Hematopoietic multipotent progenitor cell treated with erythropoietin and hydrocortisone succinate and interleukin-3 and kit ligand, for 8 days (in vitro differentiated cells): ENCODE results near the gene MATK.

Source experiments
- DNase-seq: peaks from one replicate; pipeline ENCODE4 v3.0.0-alpha.2; 2015

Gene MATK

DNA sequence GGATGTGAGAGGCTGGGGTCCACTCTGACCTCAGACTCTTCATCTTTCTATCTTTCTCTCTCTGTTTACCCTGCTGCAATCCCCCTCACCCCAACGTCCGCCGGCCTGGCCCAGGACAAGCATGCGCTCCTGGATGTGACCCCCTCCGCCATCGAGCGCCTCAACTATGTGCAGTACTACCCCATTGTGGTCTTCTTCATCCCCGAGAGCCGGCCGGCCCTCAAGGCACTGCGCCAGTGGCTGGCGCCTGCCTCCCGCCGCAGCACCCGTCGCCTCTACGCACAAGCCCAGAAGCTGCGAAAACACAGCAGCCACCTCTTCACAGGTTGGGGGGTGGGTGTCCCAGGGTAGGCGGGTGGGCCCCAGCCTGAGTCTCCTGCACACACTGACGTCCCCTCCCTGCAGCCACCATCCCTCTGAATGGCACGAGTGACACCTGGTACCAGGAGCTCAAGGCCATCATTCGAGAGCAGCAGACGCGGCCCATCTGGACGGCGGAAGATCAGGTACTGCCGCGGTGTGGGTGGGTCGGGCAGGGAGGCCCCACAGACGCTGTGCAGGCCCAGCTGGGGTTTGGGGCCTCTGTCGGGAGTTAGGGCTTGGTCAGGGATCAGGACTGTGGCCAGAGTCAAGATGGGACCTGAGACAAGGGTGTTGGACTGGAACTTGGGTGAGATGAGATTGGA, 39.7 kb downstream of the MATK start:
- no peak for DNase-seq

DNA sequence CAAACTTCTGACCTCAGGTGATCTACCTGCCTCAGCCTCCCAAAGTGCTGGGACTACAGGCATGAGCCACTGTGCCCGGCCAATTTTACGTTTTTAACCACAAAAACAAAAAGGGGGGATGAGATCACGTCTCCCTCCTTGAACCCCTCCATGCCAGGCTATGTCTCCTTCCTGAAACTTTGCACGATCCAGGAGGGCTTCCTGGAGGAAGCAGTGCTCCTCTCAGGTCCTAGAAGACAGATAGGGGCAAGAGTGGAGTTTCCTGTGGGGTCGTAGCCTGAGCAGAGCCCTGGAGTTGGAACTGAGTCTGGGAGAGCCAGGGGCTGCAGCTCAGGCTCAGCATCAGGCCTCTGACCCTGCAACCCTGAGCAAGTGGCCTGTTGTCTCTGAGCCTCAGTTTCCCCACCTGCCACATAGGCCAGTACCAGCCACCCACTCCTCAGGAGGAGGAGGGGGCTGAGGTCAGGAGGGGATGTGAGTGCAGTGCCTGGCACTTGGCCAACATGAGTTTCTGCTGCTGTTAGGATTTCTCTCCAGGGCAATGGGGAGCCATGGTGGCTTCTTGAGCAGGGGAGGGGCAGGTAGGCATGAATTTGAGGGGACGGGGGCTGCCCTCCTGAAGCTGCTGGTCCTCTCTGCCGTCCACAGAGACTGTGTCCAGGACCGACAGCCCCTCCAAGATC, 40.7 kb downstream of the MATK start:
- no peak for DNase-seq

DNA sequence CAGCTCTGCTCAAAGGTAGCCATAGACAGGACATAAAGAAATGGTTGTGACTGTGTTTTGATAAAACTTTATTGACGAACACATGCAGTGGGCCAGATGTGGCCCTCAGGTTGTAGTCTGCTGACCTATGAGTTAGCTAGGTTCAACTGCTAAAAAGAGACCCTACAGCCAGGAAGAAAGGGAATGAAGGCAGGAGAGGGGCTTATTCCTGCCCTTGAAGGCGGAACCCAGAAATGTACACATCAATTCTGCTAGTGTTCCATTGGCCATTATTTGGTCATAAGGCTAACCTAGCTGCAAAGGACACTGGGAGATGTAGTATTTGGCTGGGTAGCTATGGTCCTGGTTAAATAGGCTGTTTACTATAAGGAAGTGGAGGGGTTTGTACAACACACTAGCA, 42.7 kb downstream of the MATK start:
- DNase-seq = peak; percentile 24

DNA sequence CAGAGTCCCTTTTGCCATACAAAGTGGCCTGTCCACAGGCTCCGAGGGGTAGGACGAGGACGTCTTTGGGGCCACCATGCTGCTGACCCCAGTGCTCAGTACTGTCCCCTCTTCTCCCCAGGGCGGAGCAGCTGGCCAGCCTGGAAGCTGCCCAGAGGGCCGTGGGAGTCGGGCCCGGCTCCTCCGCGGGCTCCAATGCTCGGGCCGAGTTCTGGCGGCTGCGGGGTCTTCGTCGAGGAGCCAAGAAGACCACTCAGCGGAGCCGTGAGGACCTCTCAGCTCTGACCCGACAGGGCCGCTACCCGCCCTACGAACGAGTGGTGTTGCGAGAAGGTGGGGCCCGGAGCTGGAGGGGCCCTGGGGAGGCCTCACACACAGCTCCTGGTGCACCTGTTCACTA, 45.8 kb downstream of the MATK start:
- DNase-seq = no peak

DNA sequence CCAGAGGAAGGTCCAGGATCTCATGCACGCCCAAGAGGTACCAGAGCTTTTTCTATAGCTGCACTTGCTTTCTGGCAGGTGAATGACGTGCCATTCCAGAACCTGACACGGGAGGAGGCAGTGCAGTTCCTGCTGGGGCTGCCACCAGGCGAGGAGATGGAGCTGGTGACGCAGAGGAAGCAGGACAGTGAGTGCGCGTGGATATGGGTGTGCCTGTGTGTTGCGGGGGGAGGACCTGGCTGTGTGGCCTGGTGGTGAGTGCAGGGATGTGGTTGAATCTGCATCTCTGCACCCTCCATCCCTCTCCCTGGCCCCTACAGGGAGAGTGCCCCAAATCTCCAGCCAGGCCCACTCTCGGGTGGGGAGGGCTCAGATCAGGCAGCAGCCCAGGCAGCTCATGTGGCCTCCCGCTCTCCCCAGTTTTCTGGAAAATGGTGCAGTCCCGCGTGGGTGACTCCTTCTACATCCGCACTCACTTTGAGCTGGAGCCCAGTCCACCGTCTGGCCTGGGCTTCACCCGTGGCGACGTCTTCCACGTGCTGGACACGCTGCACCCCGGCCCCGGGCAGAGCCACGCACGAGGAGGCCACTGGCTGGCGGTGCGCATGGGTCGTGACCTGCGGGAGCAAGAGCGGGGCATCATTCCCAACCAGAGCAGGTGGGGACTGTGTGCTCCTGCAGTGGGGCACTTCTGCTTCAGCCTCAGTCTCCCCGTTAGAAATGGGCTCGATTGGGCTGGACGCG, 47.5 kb downstream of the MATK start:
- DNase-seq = no peak

DNA sequence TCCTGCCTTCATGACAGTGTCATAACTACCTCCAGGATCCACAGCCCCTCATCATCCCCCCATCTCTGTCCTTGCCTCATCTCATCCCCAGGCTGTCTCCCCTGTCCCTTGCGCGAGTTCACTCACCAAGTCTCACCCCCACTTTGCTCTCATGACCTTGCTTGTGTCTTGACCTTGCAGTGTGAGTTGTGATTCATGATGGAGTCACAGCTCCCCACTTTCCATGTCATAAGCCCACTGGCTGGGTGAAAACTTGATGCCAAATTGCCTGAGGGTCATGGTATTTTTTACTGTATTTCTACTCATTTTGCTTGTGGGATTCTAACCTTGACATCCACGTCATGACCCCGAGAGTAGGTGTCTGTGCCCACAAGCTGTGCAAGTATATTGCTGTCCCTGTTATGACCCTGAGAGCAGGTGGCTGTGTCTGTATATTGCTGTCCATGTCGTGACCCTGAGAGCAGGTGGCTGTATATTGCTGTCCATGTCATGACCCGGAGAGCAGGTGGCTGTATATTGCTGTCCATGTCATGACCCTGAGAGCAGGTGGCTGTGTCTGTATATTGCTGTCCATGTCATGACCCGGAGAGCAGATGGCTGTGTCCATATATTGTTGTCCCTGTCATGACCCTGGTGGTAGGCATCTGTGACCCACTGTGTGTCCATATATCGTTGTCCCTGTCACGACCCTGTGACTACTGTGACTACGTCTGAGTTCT, 48.5 kb downstream of the MATK start:
- DNase-seq = no peak

DNA sequence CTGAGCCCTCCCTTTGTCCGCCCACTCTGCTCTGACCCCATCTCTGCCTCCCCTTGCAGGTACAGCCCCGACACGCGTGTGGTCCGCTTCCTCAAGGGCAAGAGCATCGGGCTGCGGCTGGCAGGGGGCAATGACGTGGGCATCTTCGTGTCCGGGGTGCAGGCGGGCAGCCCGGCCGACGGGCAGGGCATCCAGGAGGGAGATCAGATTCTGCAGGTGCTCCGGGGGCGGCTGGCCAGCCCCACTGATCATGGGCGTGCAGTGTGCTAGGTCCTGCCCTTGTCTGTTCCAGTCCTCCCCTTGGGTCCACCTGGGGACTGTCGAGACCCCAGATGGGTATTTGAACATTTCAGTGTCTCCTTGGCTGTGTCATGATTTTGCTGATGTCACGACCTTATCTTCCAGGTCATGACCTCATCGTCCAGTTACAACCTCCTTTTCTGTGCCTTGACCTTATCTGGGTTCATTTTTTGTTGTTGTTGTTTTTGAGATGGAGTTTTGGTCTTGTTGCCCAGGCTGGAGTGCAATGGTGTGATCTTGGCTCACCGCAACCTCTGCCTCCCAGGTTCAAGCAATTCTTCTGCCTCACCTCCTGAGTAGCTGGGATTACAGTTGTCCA, 50.0 kb downstream of the MATK start:
- no peak for DNase-seq

DNA sequence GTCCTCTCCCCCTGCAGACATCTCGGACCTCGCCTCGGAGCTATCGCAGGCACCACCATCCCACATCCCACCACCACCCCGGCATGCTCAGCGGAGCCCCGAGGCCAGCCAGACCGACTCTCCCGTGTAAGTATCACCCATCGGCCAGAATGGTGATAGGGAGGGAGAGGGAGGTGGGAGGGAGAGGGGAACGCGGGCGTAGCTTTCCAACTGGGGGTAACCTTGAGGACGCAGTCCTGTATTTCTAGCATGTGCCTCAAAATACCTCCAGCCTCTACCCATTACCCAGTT, 51.9 kb downstream of the MATK start:
- no peak for DNase-seq

DNA sequence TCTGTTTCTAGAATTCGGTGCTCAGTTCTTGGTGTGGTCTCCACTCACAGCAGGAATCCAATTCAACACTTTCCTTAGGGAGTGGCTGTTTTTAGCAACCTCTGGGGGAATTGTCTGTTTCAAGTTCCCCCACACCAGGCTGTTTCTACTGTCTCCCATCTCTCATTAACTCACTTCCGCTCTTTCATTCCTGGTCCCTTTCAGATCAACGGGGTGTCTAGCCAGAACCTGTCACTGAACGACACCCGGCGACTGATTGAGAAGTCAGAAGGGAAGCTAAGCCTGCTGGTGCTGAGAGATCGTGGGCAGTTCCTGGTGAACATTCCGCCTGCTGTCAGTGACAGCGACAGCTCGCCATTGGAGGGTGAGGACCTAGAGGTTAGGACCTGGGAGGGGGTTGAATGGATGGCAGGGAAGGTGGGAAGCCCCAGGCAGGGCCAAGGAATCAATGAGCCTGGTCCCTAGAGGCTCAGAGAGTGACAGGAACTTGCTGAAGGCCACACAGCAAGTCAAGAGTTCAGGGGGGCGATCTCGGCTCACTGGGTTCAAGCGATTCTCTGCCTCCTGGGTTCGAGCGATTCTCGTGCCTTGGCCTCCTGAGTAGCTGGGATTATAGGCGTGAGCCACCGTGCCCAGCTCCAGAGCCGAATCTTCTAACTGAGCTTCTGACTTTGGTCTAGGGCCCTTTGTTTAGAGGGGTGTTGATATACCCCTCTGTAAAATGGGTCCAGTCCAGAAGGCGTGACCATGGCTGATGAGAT, 52.5 kb downstream of the MATK start:
- no peak for DNase-seq

DNA sequence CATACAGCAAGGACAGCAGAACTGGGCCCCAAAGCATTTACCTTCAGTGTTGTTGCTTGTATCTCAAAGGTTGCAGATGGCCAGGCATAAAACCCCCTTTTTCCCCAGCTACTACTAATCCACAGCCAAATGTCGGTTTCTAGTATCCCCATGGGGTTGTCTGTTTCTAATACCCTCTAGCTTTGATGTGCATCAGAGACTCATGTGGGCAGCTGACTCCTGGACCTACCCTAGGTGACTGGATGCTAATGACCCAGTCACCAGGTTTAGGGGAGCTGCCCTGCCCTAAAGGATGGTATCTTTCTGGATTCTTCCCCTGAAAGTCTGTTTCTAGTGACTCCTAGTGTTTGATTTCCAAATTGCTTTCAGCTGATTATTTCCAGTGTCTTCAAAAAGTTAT, 54.1 kb downstream of the MATK start:
- no peak for DNase-seq

DNA sequence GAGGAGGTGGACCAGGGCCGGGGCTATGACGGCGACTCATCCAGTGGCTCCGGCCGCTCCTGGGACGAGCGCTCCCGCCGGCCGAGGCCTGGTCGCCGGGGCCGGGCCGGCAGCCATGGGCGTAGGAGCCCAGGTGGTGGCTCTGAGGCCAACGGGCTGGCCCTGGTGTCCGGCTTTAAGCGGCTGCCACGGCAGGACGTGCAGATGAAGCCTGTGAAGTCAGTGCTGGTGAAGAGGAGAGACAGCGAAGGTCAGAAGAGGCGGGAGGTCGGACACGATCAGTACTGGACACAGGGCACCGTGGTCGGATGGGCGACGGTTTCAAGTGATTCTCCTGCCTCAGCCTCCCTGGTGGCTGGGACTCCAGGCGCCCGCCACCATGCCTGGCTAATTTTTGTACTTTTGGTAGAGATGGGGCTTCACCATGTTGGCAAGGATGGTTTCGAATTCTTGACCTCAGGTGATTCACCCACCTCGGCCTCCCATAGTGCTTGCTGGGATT, 55.7 kb downstream of the MATK start:
- no peak for DNase-seq
